Bronchial epithelial cell (primary cell): Measurements from ENCODE around the gene SHOC2. TPM values are rescaled to one million over a fixed set of nuclear protein-coding genes. Genes with fewer than 3 reads are reported as not detected.

Experiments
- DNase-seq: peaks from one replicate; pipeline ENCODE4 v3.0.0-alpha.2; 2010; ENCODE audit warnings: low read depth
- FAIRE-seq: peaks from 2 replicates; lab custom pipeline; 2011; peaks lifted over from hg19 to GRCh38; lab: Jason Lieb, UNC
- H3K27me3 ChIP-seq: 2 replicates; pipeline ENCODE4 v1.5.1; 2011; ENCODE audit warnings: low read length; ENCODE audit not compliant: control insufficient read depth, insufficient read depth
- H3K36me3 ChIP-seq: 2 replicates; pipeline ENCODE4 v1.5.1; 2011; ENCODE audit warnings: low read length; ENCODE audit not compliant: control insufficient read depth, insufficient read depth
- H3K4me3 ChIP-seq: 2 replicates; pipeline ENCODE4 v1.5.1; 2011; ENCODE audit warnings: mild to moderate bottlenecking, low read depth, low read length, control low read depth
- total RNA-seq: library from RNA; depleted of rRNA; stranded (reverse); fragments of >200 nt; gene quantifications from 2 replicates; pipeline ENCODE4 v1.2.1, GENCODE V29; 2014
- TF ChIP-seq, protein P1 (sequence below): IDR thresholded peaks from 2 replicates; pipeline ENCODE4 v1.5.1; 2011; ENCODE audit warnings: mild to moderate bottlenecking, moderate library complexity, low read length, control low read depth, inconsistent platforms; ENCODE audit not compliant: insufficient read depth, severe bottlenecking

Gene SHOC2
- total RNA-seq, 1 donor from 2014 or later = 30.3 TPM

- no peak for DNase-seq
- no peak for FAIRE-seq
- Histone ChIP-seq H3K4me3 (no peak overlapping the region), H3K27me3 (no peaks in the 10 kb centered on the region), H3K36me3 (no peaks in the 10 kb centered on the region)
- TF ChIP-seq, protein P1, sequence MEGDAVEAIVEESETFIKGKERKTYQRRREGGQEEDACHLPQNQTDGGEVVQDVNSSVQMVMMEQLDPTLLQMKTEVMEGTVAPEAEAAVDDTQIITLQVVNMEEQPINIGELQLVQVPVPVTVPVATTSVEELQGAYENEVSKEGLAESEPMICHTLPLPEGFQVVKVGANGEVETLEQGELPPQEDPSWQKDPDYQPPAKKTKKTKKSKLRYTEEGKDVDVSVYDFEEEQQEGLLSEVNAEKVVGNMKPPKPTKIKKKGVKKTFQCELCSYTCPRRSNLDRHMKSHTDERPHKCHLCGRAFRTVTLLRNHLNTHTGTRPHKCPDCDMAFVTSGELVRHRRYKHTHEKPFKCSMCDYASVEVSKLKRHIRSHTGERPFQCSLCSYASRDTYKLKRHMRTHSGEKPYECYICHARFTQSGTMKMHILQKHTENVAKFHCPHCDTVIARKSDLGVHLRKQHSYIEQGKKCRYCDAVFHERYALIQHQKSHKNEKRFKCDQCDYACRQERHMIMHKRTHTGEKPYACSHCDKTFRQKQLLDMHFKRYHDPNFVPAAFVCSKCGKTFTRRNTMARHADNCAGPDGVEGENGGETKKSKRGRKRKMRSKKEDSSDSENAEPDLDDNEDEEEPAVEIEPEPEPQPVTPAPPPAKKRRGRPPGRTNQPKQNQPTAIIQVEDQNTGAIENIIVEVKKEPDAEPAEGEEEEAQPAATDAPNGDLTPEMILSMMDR = no peak
Observed at GRCh38 chr10:111017098-111017497, 97.7 kb downstream of the SHOC2 start.

GRCh38 chr10:111018021-111018420, 98.6 kb downstream of the SHOC2 start:
- Histone ChIP-seq H3K36me3 (no peaks in the 10 kb centered on the region), H3K4me3 (no peak overlapping the region), H3K27me3 (no peaks in the 10 kb centered on the region)
- FAIRE-seq (no peak), DNase-seq (no peak)
- TF ChIP-seq, protein P1 = no peak

DNA sequence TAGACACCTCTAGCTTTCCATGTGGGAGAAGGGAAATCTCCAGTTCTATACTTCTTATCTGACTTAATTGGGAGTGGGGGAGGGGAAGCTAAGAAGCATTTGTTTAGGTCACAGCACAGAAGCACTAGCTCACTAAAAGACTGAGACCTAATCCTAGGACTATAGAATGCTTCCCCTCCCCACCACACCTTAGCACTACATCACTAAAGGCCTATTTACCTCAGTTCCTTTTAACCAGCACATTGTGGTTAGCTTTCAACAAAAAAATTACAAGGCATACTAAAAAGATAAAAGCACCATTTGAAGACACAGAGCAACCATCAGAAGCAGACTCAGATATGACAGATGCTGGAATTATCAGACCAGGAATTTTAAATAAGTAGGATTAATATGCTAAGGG, 103.7 kb downstream of the SHOC2 start:
- DNase-seq (no peak), FAIRE-seq (no peak)
- TF ChIP-seq, protein P1 = no peak
- Histone ChIP-seq H3K4me3 (no peak overlapping the region), H3K36me3 (no peaks in the 10 kb centered on the region), H3K27me3 (no peaks in the 10 kb centered on the region)

DNA sequence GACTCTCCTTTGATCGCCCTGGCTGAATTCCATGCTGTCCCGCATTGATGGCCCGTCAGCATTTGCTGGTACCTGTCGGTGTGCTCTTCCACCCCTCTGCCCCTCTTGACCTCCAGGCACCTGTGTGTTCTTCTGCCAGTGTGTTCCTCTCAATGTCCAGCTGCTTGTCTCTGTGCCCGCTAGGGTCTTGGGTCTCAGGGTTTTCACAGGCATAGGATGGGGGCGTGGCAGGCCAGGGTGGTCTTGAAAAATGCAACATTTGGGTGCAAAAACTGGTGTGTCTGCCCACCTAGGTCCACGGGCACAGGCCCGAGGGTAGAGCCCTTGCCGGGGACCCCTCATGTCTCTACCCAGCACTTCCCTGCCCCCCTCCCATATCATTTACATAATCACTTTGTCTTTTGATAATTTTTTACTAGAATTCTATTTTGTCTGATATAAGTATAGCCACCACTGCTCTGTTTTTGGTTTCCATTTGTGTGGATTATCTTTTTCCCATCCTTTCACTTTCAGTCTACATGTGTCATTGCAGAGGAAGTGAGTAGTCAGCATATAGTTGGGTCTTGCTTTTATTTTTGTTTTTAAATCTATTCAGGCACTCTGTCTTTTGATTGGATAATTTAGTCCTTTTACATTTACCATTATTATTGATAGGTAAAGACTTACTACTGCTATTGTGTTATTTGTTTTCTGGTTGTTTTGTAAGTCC, 110.8 kb downstream of the SHOC2 start:
- TF ChIP-seq, protein P1 = no peak

GRCh38 chr10:111034598-111035310, 115.3 kb downstream of the SHOC2 start:
- TF ChIP-seq, protein P1 = no peak
- no peak overlapping the region for H3K4me3 ChIP-seq
- H3K27me3 ChIP-seq = no peaks in the 10 kb centered on the region
- no peak for FAIRE-seq
- H3K36me3 ChIP-seq = no peaks in the 10 kb centered on the region
- DNase-seq = no peak

More for the DNA sequence above, 110.8 kb downstream of the SHOC2 start:
- Histone ChIP-seq H3K27me3 (no peaks in the 10 kb centered on the region), H3K4me3 (no peak overlapping the region), H3K36me3 (no peaks in the 10 kb centered on the region)
- DNase-seq (no peak), FAIRE-seq (no peak)
